Activated CD4-positive, alpha-beta T cell treated with anti-CD3 and anti-CD28 coated beads, Interleukin-2, amount 50 U/mL, for 16 hours (primary cell): Measurements from ENCODE around the gene SH2D3A.
"Not testable (repeated sequence)": the region's sequence is repeated elsewhere in the genome, so short reads cannot be mapped to it uniquely, and the experiment has no call there.

ENCODE experiments used
- DNase-seq: peaks from one replicate; pipeline ENCODE4 v3.0.0-alpha.2; 2020

SH2D3A gene

GRCh38 chr19:6788896-6789295 lies 21.7 kb upstream of the SH2D3A start:
- no peak for DNase-seq

GRCh38 chr19:6787393-6787792 lies 20.2 kb upstream of the SH2D3A start:
- no peak for DNase-seq

DNA sequence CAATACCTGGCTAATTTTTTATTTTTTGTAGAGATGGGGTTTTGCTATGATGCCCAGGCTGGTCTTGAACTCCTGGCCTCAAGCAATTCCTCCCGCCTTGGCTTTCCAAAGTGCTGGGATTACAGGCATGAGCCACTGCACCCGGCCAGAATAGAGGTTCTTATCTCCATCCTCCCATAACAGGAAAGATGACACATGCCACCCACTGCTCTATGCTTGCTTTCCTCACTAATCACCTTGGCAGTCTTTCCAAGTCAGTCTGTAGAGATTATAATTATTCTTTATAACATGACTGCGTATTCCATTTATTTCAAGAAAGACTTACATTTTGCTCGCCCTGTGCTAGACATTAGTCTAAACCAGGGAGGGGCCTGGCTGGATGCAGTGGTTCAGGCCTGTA lies 12.0 kb upstream of the SH2D3A start:
- no peak for DNase-seq

DNA sequence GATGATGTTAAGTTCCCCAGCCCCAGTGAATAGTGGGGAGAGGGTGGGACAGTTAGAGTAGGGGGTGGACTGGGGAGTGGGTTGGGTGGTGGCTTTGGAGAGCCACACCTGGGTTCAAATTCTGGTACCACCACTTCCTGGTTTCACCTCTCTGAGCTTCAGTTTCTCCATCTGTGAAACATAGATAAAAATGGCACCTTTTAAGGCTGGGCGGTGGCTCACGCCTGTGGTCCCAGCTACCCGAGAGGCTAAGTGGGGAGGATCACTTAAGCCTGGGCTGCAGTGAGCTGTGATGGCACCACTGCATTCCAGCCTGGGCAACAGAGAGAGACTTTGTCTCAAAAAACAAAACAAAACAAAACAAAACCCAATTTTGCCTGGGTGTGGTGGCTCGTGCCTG lies 11.2 kb upstream of the SH2D3A start:
- no peak for DNase-seq

GRCh38 chr19:6777434-6777833 lies 10.2 kb upstream of the SH2D3A start:
- DNase-seq = no peak

DNA sequence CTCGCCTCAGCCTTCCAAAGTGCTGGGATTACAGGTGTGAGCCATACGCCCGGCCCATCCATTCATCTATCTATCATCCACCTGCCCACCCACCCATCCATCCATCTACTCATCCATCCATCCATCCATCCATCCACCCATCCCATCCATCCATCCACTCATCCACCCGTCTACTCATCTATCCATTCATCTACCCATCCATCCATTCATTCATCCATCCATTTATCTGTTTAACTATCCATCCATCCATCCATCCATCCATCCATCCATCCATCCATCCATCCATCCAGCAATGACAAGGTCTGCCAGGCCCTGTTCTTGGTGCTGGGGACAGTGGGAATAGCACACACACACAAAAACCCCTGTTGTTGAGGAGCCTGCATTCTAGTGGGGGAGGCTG lies 9.8 kb upstream of the SH2D3A start:
- no peak for DNase-seq

- not testable (repeated sequence) for DNase-seq
These were observed 8.8 kb upstream of the SH2D3A start for GRCh38 chr19:6776045-6776444.

- DNase-seq = no peak
These were observed 7.8 kb upstream of the SH2D3A start for GRCh38 chr19:6774821-6775707.

- peak; percentile 66 for DNase-seq
These were observed 6.2 kb upstream of the SH2D3A start for GRCh38 chr19:6773323-6773931.

GRCh38 chr19:6772866-6773322 lies 5.7 kb upstream of the SH2D3A start:
- DNase-seq = no peak

DNA sequence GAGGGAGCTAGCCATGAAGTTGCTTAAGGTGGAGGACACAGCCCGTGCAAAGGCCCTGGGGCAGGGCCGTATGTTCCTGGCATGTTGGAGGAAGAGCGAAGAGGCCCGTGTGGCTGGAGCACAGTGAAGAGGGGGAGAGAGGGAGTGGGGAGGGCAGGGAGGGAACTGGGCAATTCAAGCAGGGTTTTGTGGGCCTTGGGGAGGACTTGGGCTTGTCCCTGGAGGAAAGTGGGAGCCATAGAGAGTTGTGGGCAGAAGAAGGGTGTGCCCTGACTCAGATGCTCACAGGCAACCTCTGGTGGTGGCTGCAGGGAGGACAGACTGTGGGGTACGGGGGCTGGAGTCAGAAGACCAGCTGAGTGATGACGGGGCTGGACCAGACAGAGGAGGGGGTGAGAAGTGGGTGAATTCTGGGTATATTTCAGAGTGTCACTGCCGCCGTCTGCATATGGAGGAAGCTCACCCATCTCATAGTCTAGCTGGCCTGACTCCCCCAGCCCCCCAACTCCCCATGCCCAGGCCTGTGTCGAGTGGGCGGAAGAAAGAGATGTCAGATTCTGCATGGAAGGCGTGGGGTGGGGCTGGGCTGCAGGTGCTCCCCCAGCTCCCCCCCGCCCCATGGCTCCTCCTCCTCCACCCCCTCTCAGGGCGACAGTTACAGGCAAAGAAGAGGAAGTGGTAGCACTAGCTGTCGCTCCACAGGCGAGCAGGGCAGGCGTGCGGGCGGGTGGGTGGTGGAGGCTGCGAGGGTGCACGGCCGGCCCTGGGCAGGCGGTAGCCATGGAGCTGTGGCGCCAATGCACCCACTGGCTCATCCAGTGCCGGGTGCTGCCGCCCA lies 5.0 kb upstream of the SH2D3A start, which contains the start of gene VAV1:
TSS of gene VAV1 (plus strand) at position 681 of the 838 bp plus-strand sequence. CDS start at position 781, 100 bp downstream.
- DNase-seq = peak; percentile 88

GRCh38 chr19:6771648-6772027 lies 4.4 kb upstream of the SH2D3A start:
- not testable (repeated sequence) for DNase-seq

- DNase-seq = peak; percentile 38
These were observed 1.9 kb upstream of the SH2D3A start for GRCh38 chr19:6769006-6769619.

DNA sequence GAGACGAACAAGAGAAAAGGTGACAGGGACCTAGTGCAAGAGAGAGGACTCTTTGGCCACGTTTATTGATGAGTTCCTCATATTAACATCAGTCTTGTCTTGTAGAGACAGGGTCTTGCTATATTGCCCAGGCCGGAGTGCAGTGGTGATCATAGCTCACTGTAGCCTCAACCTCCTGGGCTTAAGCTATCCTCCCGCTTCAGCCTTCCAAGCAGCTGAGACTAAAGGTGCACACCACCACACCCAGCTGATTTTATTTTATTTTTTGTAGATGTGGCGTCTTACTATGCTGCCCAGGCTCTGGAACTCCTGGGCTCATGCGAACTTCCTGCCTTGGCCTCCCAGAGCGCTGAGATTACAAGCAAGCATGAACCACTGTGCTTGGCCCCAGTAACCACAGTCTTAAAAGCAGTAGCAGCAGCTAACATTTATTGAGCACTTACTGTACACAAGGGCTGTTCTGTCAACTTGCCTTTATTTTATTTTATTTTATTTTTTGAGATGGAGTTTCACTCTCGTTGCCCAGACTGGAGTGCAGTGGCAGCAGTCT lies 1.1 kb upstream of the SH2D3A start:
- no peak for DNase-seq

- DNase-seq = peak; percentile 35
These were observed 216 bp downstream of the SH2D3A start for GRCh38 chr19:6767081-6767356.

DNA sequence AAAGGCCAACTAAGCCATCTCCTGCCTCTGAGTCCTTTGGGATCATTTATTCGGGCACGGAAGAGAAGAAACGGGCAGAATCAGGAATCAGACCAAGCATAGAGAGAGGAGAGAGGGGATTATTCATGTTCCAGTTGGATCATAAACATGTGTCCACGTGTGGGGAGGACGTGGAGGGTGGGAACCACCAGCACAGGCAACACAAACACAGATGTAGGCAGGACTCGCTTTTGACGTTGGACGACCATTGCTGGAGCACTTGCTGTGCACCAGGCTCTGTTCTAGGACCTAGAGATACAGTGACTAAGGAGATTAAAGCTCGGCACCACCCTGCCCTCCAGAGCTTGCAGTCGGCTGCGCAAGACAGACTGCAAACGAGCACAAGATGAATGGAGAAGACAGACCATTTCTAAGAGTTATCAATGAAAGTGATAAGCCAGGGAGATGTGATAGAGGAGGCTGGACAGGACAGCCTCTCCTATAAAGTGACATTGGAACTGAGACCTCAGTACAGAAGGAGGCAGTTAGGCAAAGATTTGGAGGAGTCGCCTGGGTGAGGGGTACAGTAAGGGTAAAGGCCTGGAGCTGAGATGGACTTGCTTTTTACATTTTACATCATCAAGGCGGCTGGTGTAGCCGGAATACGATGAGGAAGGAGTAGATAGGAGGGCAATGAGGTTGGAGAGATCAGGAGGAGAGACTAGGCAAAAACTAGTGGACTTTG lies 716 bp downstream of the SH2D3A start:
- DNase-seq = no peak

DNA sequence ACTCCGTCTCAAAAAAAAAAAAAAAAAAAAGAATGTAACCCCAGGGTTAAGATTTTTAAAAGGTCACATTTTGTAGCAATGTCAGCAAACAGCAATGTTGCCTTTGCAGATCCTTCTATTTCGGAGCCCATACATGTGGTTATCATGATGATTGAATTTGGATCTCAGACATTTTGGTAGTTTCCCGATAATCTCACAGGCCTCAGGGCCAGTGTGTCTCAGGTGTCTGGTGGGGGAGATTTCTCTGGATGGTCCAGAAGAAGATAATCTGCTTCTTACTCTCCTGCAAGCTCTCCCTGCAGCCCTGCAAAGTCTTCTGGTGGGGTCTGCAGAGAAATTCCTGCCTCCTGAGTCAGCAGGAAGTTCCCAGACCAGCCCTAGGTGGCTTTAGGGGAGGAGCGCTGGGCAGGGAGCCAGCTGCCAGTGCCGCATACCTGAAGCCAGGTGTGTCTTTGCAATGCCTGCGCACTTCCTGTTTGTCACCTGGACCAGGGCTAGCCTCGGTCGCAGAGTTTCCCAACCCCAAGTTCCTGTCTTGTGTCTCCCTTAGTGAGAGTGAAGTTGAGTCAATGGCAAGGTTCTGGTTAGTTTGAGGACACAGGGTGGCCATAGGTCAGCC lies 1.4 kb downstream of the SH2D3A start:
- DNase-seq = no peak

- DNase-seq = not testable (repeated sequence)
These were observed 4.9 kb downstream of the SH2D3A start for GRCh38 chr19:6762253-6762797.

GRCh38 chr19:6761053-6761676 lies 6.1 kb downstream of the SH2D3A start:
- peak; percentile 47 for DNase-seq

- DNase-seq = no peak
These were observed 6.6 kb downstream of the SH2D3A start for GRCh38 chr19:6760606-6761005.
